HuH-7 (cell line): ENCODE measurements around the gene AMT.

Source experiments
- DNase-seq: peaks from one replicate; pipeline ENCODE4 v3.0.0; 2011; ENCODE audit warnings: low spot score

Gene AMT

GRCh38 chr3:49422379-49423248 is at the start of gene AMT:
Gene AMT (minus strand): TSS chr3:49422473. CDS start chr3:49422450, 23 bp downstream.
- peak; percentile 91 for DNase-seq

- DNase-seq = no peak
These were observed 48.6 kb upstream of the AMT start for GRCh38 chr3:49470714-49471420.

GRCh38 chr3:49469936-49470713 is 47.9 kb upstream of the AMT start, which contains the start of gene DAG1:
Gene DAG1 (plus strand): TSS chr3:49470267. CDS start chr3:49510535, 40,268 bp downstream.
- peak; percentile 95 for DNase-seq

- no peak for DNase-seq
These were observed 47.0 kb upstream of the AMT start for GRCh38 chr3:49469037-49469935.

GRCh38 chr3:49466085-49466484 is 43.8 kb upstream of the AMT start:
- DNase-seq = no peak

GRCh38 chr3:49465270-49466034 is 43.2 kb upstream of the AMT start:
- peak; percentile 61 for DNase-seq

GRCh38 chr3:49462222-49462621 is 39.9 kb upstream of the AMT start:
- DNase-seq = no peak

- no peak for DNase-seq
These were observed 39.3 kb upstream of the AMT start for GRCh38 chr3:49461443-49462171.

GRCh38 chr3:49460956-49461355 is 38.7 kb upstream of the AMT start:
- no peak for DNase-seq

- no peak for DNase-seq
These were observed 38.1 kb upstream of the AMT start for GRCh38 chr3:49460188-49460890.

GRCh38 chr3:49456466-49456865 is 34.2 kb upstream of the AMT start:
- DNase-seq = no peak

- no peak for DNase-seq
These were observed 32.8 kb upstream of the AMT start for GRCh38 chr3:49454898-49455681.

- no peak for DNase-seq
These were observed 32.2 kb upstream of the AMT start for GRCh38 chr3:49454458-49454857.

- no peak for DNase-seq
These were observed 31.3 kb upstream of the AMT start for GRCh38 chr3:49453621-49454020.

- no peak for DNase-seq
These were observed 23.1 kb upstream of the AMT start for GRCh38 chr3:49445391-49445790.

GRCh38 chr3:49434731-49435130 is 12.5 kb upstream of the AMT start:
- DNase-seq = no peak

GRCh38 chr3:49428752-49429080 is 6.4 kb upstream of the AMT start:
- DNase-seq = no peak

- no peak for DNase-seq
These were observed 5.3 kb upstream of the AMT start for GRCh38 chr3:49427586-49427985.

GRCh38 chr3:49424816-49425215 is 2.5 kb upstream of the AMT start:
- DNase-seq = no peak
